ENCODE results near the gene CCL26. TPM values are rescaled to one million over a fixed set of nuclear protein-coding genes. Genes with fewer than 3 reads are reported as not detected.

CCL26 gene
- total RNA-seq, 1 donor from 2014 or later = not detected

DNA sequence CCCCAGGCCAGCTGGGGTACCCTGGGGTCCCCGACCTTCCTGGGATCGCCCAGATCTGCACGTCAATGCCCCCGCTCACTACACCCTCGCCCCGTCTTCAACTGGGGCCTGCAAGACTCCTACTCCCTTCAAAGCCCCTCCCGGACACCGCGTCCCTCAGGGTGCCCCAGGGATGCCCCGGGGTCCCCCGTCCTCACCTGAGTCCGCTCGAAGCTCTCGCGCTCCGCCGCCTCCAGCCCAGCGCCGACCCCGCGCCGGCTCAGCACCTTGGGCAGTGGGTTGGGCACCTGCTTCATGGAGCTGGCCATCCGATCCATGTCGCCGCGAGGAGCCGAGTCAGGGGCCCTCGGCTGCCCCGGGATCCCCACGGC lies 33.4 kb downstream of the CCL26 start, which contains the start of gene HIP1:
Gene HIP1, minus strand, starts transcription at position 338 of the 371 bp plus-strand sequence. Its CDS starts 21 bp downstream, at position 317.
- peaks cover 37% of the 10 kb centered on the region for H3K4me1 ChIP-seq
- ATAC-seq = peak; percentile 6 to 19
- intact Hi-C loops (cut with DNase I) = no loop called here

DNA sequence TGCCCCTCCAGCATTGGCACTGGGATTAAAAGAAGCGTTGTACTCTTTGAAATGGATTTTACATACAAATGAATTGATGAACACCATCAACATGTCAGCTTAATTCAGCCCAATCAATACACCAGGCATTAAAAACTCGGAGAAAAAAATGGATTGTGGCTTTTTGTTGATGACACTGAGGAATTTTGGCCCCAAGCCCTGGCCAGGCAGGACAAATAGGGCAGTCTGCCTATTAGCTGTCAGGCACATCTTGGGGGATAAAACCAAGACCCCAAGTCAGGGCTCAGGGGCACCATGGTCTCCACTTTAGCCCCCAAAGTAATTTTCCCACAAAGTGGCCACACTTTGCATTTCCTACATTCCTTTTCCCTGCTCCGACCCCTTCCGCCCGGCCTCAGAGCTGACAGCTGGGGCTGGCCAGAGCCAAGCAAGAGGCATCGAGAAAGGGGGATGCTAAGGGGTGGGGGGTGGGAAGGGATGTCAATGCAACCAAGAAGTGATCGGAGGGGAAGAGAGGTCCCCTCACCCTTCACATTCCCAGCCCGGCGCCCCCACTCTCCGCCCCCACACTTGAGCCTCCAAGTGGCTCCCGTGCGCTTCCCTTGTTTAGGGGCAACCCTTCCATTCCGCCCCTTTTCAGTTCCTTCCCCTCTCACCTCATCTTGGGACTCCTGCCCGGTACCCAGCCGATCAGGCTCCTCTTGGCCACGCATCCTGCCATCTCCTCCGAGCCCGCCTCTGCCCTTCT lies 34.0 kb downstream of the CCL26 start:
- H3K4me1 ChIP-seq = peaks cover 43% of the 10 kb centered on the region
- intact Hi-C loops (cut with DNase I) = no loop called here
- no peaks in the 10 kb centered on the region for H3K9me3 ChIP-seq
- DNase-seq (no peak), ATAC-seq (peak in 1 of 2 donors; percentile 0)
- H3K36me3 ChIP-seq = peaks cover 6% of the 10 kb centered on the region
- peak overlapping the region; percentile 83 for H3K27ac ChIP-seq
- peak overlapping the region; percentile 95 for H3K4me3 ChIP-seq
- H3K27me3 ChIP-seq (ENCODE audit: low read depth) = no peaks in the 10 kb centered on the region
- TF ChIP-seq, protein P1, sequence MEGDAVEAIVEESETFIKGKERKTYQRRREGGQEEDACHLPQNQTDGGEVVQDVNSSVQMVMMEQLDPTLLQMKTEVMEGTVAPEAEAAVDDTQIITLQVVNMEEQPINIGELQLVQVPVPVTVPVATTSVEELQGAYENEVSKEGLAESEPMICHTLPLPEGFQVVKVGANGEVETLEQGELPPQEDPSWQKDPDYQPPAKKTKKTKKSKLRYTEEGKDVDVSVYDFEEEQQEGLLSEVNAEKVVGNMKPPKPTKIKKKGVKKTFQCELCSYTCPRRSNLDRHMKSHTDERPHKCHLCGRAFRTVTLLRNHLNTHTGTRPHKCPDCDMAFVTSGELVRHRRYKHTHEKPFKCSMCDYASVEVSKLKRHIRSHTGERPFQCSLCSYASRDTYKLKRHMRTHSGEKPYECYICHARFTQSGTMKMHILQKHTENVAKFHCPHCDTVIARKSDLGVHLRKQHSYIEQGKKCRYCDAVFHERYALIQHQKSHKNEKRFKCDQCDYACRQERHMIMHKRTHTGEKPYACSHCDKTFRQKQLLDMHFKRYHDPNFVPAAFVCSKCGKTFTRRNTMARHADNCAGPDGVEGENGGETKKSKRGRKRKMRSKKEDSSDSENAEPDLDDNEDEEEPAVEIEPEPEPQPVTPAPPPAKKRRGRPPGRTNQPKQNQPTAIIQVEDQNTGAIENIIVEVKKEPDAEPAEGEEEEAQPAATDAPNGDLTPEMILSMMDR (IDR thresholded peaks at IDR 0.05) = no peak

More for the DNA sequence above, 33.4 kb downstream of the CCL26 start, which contains the start of gene HIP1:
- Histone ChIP-seq H3K27ac (peak within 1 kb of the TSS; percentile 90), H3K4me3 (peak within 1 kb of the TSS; percentile 95), H3K27me3 (ENCODE audit: low read depth) (no peaks in the 10 kb centered on the region), H3K9me3 (no peaks in the 10 kb centered on the region), H3K36me3 (peaks cover 1% of the 10 kb centered on the region)
- TF ChIP-seq, protein P1 (IDR thresholded peaks at IDR 0.05) = no peak
- DNase-seq = no peak

DNA sequence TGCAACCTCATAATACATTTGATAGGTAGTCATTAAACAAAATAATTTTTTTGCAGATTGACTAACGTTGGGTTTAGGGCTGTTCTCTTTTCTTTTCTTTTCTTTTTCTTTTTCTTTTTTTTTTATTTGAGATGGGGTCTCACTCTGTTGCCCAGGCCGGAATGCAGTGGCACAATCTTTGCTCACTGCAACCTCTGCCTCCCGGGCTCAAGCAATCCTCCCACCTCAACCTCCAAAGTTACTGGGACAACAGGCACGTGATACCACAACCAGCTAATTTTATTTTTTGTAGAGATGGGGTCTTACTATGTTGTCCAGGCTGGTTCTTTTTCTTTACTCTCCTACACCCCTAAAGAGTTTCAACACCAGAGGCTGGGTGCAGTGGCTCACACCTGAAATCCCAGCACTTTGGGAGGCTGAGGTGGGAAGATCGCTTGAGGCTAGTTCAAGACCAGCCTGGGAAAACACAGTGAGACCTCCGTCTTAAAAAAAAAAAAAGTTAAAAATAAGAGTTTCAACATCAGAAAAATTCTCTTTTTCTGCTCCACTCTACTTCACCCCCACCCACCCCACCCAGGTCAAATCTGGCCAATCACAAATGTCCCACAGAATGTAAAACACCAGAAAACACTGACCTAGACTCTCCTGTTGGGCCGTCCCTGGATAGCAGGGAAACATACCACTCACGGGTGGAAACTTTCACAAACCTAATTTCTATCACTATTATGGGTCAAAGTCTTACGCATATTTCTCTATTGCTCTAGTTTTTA lies 36.2 kb downstream of the CCL26 start:
- TF ChIP-seq, protein P1 (IDR thresholded peaks at IDR 0.05) = no peak

DNA sequence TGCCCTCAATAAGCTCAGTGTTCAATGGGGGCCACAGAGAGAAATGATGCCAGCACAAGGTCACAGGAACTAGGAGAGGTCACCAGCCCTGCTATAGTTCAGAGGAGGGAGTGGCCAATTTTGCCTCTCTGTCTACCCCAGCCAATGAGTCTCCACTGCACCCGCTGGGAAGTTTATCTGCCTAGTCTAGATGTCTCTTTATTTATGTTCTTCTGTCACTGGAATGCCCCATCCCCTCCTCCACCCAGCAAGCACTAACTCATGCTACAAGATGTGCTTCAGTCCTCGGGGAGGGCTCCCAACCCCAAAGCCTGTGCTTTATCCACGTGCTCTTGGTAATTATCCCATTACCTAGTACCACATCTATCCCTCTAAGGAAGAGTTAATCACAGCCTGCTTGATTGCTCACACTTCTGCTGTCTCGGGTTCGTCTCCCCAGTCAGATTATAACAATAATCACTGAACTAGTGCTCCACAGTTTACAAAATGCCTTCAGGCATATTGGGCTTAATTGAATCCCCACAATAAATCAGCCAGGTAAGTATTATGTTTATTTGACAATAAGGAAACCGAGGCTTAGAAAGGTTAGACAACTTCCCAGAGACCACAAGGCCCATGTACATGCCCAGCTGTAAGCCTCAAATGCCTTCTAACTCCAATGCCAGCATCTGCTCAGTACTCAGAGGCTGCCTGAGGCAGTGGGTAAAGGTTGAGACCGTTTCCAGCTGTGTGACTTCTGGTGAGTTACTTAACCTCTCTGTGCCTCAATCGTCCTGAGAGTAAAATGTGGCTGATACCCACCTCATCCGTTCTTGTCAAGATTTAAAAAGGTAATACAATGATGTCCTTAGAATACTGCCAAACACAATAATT lies 37.2 kb downstream of the CCL26 start:
- DNase-seq (no peak), ATAC-seq (no peak)
- TF ChIP-seq, protein P1 (IDR thresholded peaks at IDR 0.05) = no peak
- Histone ChIP-seq H3K27ac (no peak overlapping the region), H3K36me3 (peaks cover 6% of the 10 kb centered on the region), H3K9me3 (no peaks in the 10 kb centered on the region), H3K4me3 (no peak overlapping the region), H3K4me1 (peaks cover 44% of the 10 kb centered on the region), H3K27me3 (ENCODE audit: low read depth) (no peaks in the 10 kb centered on the region)
- intact Hi-C loops (cut with DNase I) = no loop called here

More for the DNA sequence above, 36.2 kb downstream of the CCL26 start:
- intact Hi-C loops (cut with DNase I) = no loop called here
- DNase-seq = no peak
- H3K9me3 ChIP-seq = no peaks in the 10 kb centered on the region
- no peaks in the 10 kb centered on the region for H3K27me3 ChIP-seq (ENCODE audit: low read depth)
- no peak overlapping the region for H3K27ac ChIP-seq
- H3K4me1 ChIP-seq = peaks cover 45% of the 10 kb centered on the region
- no peak overlapping the region for H3K4me3 ChIP-seq
- ATAC-seq = no peak
- H3K36me3 ChIP-seq = peaks cover 6% of the 10 kb centered on the region

Data from lower lobe of right lung (tissue), 2 donors.